HT1080 (cell line): ENCODE results near the gene CKAP2L. TPM values are rescaled to one million over a fixed set of nuclear protein-coding genes. Genes with fewer than 3 reads are reported as not detected.

Experiments
- DNase-seq: peaks from one replicate; pipeline ENCODE4 v3.0.0-alpha.2; 2015; ENCODE audit warnings: low read depth
- total RNA-seq: library from RNA; depleted of rRNA; stranded (reverse); fragments of >200 nt; shearing (Covaris generic); gene quantifications from 2 replicates; pipeline ENCODE4 v1.2.3, GENCODE V29; 2014

CKAP2L gene
- total RNA-seq, 1 experiment from 2014 or later = 33.7 TPM

DNA sequence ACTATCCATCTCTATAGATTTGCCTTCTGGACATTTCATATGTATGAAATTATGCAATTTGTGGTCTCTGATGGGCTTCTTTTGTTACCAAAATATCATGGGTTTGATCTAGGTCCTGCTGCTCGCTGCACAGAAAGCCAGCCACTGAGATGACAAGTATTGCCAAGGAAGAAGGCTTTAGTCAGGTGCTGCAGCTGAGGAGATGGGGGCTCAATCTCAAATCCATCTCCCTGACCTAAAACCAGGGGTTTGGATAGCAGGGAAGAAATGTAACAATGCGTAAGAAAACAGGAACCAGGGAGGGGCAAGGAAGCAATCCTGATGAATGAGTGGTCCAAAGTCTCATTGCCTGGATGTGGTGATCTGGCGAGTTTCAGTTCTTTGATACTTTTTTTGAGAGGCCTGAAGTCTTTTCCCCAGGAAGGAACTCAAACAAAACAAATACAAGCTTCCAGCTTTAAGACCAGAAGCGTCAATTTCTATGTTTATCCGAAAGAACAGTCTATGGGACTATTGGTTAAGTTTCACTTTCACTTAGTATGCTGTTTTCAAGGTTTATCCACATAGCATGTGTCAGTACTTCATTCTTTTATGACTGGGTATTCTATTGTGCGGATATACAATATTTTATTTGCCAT, 3.4 kb upstream of the CKAP2L start:
- peak; percentile 37 for DNase-seq

DNA sequence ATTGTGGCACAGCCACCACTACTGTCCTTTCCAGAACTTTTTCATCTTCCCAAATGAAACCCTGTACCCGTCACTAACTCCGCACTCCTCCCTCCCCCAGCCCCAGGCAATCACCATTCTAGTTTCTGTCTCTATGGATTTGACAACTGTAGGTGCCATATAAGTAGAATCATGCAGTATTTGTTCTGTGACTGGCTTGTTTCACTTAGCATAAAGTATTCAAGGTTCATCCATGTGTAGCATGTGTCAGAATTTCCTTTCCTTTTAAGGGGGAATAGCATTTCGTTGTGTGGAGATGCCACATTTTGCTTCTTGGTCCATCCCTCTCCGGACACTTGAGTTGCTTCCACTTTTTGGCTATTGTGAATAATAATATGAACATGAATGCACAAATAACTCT, 842 bp upstream of the CKAP2L start:
- no peak for DNase-seq

DNA sequence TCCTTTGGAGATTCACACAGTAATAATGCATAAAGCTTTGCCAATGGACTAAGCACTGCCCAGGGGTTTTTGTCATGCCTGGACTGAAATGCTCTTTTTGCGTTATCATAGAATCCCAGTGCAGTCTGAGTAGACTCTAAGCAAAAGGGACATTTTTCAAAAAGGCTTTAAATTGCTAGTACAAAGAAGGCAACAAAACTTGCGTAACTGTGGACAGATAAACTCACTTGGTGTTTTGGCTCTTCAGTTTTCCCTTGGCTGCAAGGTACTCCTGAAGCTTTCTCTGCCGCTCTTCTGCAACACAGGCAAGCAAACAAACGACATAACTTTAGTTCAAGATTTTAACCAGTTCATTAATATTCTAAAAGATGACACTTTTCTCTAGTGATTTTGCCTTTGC, 2.1 kb downstream of the CKAP2L start:
- DNase-seq = no peak

DNA sequence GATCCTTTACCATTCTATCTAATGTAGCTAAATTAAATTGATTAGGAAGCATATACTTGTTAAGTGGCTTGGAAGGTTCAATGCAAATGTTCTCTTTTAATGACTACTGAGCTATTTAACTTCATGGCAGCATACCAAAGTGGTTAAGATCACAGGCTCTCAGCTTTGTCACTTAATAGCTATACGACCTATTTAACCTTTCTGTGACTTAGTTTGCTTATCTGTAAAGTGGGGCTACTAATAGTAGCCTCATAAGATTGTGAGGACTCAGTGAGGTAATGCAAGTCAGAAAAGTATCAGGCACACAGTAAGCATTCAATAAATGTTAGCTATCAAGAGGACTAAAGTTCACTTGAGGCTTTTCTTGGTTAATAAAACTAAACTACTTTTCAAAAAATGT, 4.3 kb downstream of the CKAP2L start:
- no peak for DNase-seq

DNA sequence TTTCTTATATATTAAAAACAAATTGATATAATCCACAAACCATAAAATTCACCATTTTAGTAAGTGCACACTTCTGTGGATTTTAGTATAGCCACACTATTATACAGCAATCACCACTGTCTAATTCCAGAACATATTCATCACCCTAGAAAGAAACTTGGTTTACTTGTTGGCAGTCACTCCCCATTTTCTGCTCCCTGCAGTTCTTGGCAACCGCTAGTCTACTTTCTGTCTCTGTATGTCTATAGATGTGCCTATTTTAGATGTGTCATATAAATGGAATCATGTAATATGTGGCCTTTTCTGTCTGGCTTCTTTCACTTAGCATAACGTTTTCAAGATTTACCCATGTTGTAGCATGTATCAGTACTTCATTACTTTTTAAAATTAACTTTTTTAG, 5.7 kb downstream of the CKAP2L start:
- DNase-seq = no peak

DNA sequence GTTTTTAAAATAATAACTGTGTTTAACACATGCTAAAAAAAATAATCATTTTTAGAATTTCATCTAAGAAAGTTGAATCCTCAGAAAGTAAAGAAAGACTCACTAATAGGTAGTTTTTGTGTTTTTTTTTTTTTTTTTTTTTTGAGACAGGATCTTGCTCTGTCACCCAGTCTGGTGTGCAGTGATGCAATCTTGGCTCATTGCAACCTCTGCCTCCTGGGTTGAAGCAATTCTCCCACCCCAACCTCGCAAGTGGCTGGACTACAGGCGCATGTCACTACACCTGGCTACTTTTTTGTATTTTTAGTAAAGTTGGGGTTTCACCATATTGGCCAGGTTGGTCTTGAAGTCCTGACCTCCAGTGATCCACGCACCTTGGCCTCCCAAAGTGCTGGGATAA, 7.1 kb downstream of the CKAP2L start:
- DNase-seq = no peak

DNA sequence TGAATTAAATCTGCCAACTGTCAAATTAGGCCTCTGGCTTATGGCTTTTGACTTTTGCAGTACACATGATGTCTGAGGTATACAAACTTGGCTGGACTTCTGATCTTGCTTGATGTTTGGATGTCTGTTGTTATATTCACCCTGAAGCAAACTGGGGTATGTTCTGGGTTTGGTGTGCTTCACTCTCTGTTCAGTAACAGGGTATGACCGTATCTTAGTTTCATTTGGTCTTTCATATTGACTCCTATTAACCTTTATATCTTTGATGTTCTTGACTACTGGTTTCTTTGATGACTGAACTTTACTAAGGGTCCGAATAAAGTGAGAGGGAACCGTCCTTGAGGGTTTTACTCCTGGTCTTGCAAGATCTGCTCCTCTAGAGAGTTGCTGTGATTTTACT, 8.2 kb downstream of the CKAP2L start:
- DNase-seq = no peak

DNA sequence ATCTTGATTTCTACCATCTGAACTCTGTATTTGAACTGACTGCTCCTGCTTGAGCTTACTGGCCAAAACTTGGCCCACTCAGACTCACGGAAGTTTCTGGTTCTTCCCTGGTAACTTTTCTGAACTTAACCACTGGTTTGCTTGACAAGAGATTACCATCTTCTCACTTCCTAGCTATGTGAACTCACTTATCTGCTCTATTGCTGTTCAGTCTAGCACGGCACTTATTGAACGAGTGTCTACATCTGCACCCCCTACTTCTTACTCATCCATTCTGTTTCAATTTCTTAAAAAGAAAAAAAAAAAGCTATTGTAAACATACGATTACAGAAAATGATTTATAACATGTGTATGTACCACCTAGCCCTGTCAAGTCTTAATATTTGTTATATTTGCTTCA, 9.0 kb downstream of the CKAP2L start:
- DNase-seq = no peak

DNA sequence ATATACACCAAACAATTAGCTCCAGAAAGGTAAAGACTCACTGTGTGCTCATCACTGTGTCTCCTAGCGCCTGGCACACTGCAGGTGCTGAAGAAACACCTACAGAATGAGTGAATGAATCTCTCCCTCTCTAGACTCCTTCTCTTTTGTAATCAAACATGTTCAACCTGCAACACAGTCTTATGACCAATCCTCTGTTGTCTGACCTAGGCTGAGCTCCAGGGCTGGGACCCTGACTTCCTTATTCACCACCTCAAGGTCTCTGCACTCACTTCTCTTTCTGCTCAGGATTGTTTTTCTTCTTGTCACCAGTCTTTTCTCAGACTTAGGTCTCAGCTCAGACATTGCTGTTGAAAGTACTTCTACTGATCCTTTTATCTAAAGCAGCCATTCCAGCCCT, 9.8 kb downstream of the CKAP2L start:
- no peak for DNase-seq

DNA sequence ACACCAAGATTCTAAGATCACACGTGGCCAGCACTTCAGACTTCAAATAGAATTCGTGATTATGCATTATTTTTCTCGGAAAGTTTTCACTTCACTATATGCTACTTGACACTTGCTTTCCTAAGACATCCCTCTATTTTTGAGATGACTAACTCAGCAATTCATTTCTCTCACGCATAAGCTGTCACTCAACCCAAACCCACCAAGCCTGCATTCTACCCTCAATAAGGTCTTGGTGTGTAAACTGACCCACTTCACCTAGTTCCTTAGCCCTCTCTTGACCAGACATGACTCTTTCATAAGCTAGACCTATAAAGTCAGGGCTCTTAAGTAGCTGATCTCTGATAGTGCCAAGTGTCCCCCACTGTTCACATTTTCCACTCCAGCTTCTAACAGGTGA, 11.7 kb downstream of the CKAP2L start:
- DNase-seq = no peak

DNA sequence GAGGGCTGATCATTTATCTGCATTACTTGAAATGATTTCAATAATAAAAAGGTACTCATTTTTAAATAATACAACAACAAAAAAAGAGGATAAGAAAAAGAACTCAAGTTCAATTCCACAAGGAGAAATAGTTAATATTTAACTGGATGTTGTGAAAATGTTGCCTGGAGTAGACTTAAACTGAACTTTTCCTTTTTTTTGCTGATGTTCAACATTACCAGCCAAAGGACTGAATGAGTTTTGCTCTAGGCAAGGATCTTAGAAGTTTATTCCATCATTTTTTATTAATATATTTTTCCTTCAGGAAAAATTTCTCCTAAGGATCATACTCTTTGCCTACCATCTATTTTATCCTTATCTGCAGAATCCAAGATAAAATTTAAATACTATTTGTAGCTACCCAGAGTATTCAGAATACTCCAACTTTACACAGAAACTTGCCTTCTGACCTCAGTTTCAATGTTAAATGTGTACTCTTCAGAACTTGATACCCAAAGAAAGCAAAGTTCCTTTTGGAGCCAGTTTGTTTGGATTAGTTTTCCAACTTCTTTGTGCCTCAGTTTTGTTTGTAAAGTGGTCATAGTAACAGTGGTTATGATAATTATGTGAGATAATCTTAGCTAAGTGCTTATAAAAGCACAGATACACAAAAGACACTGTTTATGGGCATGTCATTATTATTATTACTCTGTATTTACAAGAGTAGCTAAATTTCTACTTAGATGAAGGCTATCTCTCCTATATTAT, 12.8 kb downstream of the CKAP2L start:
- DNase-seq = no peak

DNA sequence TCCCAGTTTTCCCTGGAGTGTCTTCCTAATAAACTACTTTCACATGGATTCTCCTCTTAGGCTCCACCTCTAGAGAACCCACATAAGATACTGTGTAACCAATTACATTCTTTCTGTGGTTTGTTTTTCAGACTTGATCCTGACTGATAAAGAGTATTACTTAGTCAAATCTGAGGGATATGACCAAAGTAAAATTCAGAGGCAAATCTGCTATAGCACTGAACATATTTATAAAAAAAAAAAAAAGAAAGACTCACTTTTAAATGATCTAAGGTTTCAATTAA, 13.9 kb downstream of the CKAP2L start:
- DNase-seq = no peak

DNA sequence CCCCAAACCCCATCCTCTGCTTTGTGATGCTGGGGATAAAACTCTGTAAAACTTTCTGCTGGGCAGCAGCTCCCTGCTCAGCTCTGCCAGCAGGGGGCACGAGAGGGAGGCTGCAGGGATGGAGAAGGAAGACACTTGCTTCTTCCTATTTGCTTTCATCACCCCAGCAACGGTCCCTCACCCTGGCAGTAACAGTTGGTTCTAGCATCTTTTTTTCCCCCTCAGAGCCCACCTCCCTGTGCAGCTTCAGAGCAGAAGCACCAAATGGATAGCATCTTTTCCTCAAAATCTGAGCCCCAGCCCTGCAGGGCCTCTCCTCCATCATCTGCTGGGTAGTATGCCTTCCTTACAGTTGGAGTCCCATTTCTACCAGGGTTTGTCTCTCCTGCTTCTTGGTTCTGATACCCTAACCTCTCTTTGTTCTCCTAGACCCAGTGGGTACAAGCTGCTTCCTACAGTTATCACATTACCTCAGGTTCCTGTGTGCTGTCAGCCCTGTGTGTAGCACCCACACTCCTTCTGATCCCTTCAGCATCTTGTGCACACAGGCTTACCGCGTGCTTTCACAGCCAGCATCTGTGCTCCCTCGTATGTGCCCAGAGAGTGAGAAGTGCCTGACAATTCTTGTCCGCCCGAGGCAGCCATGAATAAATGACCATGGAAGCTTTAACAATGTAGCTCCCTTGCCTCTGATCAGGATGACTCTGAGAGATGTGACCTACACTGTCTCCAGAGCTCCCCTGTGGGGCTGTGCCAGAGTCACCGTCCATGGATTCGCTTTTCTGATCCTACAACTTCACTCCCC, 14.5 kb downstream of the CKAP2L start:
- DNase-seq = peak; percentile 79

DNA sequence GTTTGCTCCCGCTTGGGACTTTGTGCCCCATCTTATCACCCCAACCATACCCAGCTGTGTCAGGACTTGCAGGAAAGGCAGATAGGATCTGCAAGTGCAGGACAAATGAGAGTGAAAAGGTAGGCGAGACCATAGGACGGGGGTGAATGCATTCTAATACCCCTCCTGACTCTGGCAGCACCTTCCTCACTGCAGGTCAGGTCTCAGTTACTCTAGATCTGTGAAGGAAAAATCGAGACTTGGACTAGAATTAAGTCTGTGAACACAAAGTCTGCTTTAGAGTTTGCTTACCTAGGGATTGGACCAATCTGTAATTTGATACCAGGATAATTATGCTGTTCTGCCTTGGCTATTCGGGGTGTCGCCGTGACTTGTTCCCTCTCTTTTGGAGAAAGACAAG, 23.9 kb downstream of the CKAP2L start:
- DNase-seq = no peak

DNA sequence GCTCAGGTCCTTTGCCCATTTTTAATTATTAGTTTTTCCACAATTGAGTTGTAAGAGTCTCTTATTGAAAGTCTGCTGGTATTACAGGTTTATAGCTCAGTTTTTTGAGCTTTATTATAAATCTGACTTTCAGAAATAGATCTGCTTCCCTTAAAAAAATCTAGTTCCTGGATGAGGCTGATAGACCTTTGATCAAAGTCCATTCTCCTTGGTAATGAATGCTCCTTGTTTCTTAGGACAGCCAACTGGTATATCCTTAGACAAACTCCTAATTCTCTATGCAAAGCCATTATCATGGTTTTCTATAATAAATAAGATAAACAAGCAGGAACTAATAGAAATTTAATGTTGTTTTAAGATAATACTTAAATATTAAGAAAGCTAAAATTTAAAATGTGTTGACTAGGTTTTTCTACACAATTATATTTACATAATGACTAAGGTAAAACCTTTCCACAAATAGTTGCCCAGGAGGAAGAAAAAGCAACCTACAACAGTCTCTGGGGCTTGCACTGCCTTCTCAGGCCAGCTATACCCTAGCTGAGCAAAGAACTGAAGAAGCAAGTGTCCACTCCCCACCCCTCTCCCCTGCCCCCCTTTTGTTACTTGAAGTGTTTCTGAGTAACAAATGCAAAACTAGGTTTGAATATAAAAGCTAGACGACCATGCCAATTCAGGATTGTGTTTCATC, 26.7 kb downstream of the CKAP2L start:
- DNase-seq = no peak

DNA sequence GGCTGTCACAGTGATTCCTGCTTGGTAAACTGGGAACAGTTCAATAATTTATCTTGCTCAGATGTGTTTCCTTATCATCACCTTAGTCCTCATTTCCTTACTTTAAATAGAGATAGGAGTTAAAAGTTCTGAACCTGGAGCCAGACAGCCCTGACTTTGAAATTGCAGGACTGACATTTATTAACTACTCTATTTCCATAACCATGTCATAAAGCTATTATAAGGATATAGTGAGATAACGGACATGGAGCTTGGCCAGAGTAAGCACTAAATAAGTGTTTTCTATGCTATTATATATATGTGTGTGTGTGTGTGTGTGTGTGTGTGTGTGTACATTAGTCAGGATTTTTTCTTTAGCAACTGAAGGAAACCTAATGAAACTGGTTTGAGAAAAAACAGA, 30.5 kb downstream of the CKAP2L start:
- DNase-seq = no peak

DNA sequence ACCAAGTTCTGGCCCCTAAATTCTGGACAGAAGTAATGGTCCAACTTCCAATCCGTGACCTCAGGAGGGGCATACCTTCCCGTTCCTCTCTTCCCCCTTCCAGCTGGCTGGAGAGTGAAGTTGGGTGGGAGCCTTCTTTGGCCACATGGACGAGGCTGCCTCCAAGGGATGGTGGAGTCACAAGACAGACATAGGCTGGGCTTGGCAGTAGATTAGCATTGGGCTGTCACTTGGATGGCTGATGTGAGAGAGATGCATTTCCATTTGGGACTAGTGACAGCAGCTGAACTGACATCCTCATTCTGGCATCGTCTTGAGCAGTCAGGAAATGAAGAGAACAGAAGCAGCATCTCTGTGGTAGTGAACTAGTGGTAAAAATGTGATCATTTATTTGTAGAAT, 31.0 kb downstream of the CKAP2L start:
- no peak for DNase-seq

DNA sequence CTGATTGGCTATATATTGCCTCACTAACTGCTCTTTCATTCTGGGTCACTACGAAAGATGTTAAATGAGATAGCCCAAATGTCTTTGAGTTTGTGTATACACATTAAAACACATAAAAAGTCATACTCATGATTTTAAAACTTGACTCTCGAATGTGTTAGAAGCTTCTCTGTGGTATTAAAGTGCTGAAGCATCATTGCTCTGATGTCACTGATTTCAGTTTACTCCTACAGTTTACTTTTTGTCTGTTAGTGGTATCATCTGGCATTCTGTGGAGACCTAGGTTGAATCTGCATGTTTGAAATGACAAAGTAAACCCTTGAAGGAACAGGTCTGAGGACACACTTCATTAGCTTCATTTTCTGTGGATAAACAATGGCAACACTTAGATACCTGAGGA, 32.9 kb downstream of the CKAP2L start:
- no peak for DNase-seq

DNA sequence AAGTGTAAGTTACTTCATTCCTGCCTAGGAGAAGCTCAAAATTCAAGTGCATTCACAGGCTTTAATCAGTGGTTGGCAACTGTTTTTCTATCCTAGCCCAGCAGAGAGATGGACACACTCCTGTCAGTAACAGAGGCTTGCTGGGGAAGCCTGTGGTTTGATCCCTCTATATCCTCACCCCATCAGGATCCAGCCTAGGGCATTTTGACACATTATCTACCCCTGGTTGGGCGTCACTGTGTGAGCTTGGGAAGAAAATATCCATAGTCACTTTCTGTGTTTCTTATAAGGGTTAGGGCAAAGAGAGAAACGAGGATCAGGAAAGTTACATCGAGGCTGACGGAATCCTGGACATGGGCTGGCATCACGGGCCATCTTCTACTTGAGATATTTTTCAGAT, 33.6 kb downstream of the CKAP2L start:
- DNase-seq = no peak

DNA sequence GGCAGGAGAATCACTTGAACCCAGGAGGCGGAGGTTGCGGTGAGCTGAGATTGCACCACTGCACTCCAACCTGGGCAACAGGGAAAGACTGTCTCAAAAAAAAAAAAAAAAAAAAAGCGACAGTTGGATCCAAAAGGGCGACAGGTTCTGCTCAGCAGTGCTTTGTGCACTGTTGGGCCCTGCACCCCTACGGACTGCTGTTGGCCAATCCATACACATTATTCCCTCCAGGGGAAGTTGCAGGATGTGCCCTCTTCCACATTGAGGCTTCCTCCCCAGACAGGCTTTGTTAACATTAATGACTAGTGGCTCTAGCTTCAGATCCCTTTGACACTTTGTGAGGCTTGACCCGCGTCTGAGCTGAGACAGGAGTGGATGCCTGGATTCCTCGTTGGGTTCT, 34.2 kb downstream of the CKAP2L start:
- DNase-seq = no peak

DNA sequence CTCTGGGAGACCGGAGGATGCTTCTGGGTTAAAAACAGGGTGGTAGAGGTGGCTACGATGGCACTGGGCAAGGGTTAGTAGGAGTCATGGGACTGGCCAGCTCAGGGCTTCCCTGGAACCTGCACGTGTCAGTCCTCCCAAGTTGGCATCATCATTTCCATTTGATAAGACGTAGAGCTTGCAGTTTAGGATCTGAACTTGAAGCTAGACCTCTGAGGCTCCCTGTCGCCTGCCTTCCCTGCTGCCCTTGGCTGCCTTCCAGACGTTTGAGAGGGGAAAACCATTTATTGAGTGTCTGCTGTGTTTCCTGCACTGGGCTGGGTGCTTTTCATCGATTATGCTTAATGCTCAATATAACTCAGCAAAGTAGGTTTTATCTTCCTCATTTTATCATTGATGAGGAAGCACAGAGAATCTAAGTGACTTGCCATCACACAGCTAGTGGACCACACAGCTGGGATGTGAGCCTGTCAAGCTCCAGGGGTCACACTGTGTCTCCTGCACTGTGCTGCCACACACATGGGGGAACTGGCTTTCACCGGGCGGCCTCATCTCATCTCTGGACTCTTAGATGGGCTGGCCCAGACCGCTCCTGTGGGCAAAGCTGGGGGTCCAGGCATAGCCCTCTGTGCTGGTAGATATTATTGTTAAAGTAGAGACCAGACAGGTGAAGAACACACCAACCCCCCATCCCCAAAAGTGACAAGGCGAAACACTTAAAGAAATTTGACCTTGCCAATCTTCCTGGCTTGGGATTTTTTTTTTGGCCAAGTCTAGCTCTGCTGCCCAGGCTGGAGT, 35.8 kb downstream of the CKAP2L start:
- no peak for DNase-seq

DNA sequence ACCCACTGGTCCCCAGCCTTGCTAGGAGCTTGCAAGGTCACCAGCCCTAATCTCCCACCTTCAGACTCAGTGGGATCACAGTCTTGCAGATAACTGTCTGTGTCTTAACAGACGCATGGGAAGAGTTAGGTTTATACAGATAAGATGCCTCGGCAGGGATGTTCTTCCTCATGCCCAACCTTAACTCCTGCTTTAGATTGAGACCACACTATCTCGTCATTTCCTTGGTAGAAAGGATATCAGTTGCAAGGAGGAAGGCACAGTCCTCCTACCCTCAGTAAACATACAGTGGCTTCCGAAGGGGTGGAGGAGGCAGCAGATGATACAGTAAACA, 36.4 kb downstream of the CKAP2L start:
- no peak for DNase-seq
